NAMALWA (cell line): ENCODE results near the gene KRTAP4-9.
"Not testable (repeated sequence)": the region's sequence is repeated elsewhere in the genome, so short reads cannot be mapped to it uniquely, and the experiment has no call there.

Source experiments
- DNase-seq: peaks from one replicate; pipeline ENCODE4 v3.0.0-alpha.2; 2015; ENCODE audit warnings: low spot score

The KRTAP4-9 gene

DNA sequence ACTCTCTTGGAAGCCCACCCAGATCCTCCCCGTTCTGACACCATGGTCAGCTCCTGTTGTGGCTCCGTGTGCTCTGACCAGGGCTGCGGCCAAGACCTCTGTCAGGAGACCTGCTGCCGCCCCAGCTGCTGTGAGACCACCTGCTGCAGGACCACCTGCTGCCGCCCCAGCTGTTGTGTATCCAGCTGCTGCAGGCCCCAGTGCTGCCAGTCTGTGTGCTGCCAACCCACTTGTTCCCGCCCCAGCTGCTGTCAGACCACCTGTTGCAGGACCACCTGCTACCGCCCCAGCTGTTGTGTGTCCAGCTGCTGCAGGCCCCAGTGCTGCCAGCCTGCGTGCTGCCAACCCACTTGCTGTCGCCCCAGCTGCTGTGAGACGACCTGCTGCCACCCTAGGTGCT is at the start of gene KRTAP4-9:
KRTAP4-9 (plus strand) TSS at position 43 of the 400 bp plus-strand sequence; CDS start at position 43, 0 bp downstream.
- DNase-seq: not testable (repeated sequence)

- DNase-seq: no peak
Observed at GRCh38 chr17:41057547-41057946, 47.6 kb upstream of the KRTAP4-9 start.

DNA sequence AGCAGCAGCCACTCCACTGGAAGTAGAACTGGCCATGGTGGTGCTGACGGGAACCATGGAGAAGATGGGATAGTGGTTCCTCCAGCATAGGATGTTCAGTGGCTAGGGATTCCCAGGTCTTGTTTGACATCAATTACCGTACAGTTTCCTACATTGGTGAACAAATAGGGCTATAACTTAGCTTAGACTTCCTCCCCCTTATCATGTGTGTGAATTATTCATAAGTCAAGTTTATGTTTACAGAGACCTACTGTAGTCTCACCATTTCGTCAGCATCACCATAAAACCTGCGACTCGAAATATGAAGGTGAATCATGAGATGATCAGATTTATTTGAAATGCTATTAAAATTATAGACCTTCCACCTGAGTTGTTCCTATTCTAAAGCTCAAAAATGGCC is 46.4 kb upstream of the KRTAP4-9 start:
- no peak for DNase-seq

DNA sequence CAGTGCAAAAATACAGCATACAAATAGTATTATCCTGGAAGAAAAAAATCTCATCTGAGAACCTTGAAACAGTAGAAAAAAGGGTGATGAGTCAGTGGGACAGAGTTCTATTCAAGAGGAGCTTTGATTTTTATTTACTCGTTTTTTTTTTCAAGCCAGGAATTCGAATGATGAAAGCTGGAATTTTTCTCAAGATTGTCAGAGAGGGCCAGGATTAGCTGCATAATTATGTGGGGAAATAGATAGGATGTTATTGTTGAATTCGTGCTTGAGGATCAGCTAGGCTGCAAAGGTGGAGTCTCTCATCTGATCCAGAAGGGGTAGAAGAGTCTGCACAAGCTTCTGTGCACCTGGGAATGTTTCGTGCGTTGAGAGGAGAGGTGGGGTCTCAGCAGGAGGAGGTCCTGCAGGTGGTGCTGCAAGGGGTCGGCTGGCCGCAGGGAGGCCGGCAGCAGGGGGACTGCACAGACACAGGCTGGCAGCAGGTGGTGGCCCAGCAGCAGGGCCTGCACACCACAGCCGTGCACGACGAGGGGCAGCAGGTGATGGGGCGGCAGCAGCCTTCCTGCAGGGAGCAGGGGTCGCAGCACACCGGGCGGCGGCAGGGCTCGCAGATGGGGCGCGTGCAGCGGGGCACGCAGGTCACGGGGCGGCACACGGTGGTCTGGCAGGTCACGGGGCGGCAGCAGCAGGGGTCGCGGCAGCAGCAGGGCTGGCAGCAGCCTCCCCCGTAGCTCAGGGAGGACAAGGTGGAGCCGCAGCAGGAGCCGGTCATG is 45.7 kb upstream of the KRTAP4-9 start:
- not testable (repeated sequence) for DNase-seq

GRCh38 chr17:41060052-41060604 is 45.1 kb upstream of the KRTAP4-9 start, which contains the start of gene KRTAP2-3:
KRTAP2-3 (minus strand) TSS chr17:41060114; CDS start chr17:41060050, 64 bp downstream.
- DNase-seq: no peak

- DNase-seq: no peak
Observed at GRCh38 chr17:41061964-41062363, 43.2 kb upstream of the KRTAP4-9 start.

GRCh38 chr17:41063449-41063848 is 41.7 kb upstream of the KRTAP4-9 start:
- no peak for DNase-seq

DNA sequence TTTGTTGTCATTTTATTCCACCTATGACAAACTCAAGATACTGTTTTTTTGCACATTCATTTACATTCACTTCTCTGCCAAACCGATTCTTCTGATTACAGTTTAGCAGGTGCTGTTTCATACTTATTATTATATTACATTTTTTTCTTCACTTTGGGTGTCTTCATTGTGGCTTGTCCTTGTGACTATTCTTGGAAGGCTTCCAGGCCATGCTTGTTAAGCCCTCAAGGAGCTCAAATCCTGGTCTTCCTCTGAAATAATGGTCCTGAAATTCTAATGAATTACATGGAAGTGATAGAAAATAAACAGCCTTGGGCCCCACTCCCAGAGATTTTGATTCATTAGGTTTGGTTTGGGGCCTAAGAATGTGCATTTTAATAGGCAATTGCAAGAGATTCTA is 40.9 kb upstream of the KRTAP4-9 start:
- DNase-seq: no peak

DNA sequence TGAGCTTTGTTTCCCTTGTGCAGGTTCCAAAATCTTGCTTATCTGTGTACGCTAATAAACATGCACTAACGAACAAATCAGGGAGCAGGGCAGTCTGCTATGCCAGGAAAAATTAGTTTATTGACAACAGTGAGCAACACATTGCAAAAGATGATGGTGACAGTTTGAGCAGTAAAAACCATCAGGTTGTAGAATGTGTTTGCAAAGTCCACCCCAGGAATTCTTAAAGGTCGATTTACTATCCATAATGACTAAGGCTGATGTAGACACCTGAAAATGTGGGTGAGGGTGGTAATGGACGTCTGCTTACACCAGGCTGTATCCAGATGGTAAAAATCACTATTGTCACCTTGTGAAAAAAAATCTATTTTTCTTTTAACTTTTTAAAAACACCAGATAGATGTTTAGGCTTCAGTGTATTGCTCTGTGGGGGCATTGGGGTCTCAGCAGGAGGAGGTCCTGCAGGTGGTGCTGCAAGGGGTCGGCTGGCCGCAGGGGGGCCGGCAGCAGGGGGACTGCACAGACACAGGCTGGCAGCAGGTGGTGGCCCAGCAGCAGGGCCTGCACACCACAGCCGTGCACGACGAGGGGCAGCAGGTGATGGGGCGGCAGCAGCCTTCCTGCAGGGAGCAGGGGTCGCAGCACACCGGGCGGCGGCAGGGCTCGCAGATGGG is 40.0 kb upstream of the KRTAP4-9 start:
- DNase-seq: not testable (repeated sequence)

GRCh38 chr17:41065829-41066624 is 39.2 kb upstream of the KRTAP4-9 start, which contains the start of gene KRTAP2-4:
KRTAP2-4 (minus strand) TSS chr17:41065879; CDS start chr17:41065845, 34 bp downstream.
- DNase-seq: no peak

DNA sequence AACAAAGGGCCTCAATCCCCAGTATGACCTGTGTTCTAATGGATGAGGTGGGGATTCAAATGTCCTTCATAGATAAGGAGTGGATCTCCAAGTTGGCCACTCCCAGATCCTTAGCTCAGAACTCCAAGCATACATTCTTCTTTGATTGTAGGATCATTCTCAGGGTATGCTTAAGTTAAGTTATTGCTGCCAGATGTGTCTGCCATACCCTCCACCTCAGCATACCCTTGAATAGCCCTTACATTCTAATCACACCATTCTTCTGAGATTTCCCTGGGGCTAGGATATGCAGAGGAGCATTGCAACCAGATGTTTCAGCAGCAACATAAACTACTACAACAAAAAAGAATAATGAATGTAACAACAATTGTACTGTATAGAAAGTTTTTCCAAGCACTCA is 37.9 kb upstream of the KRTAP4-9 start:
- no peak for DNase-seq

GRCh38 chr17:41069031-41069430 is 36.2 kb upstream of the KRTAP4-9 start:
- no peak for DNase-seq

- DNase-seq: no peak
Observed at GRCh38 chr17:41071606-41072360, 33.4 kb upstream of the KRTAP4-9 start.

GRCh38 chr17:41073676-41074075 is 31.5 kb upstream of the KRTAP4-9 start:
- DNase-seq: no peak

DNA sequence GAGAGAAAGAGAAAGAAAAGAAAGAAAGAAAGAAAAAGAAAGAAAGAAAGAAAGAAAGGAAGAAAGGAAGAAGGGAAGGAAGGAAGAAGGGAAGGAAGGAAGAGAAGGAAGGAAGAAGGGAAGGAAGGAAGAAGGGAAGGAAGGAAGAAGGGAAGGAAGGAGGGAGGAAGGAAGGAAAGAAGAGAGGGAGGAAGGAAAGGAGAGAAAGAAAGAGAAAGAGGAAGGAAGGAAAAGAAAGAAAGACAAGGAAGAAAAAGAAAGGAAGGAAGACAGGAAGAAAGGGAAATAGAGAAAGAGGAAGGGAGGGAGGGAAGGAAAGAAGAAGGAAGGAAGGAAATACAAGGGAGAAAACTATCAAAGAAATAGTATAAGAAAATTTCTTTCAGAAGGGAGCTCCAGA is 28.4 kb upstream of the KRTAP4-9 start:
- DNase-seq: no peak

GRCh38 chr17:41082626-41083025 is 22.6 kb upstream of the KRTAP4-9 start:
- no peak for DNase-seq

GRCh38 chr17:41083427-41083826 is 21.8 kb upstream of the KRTAP4-9 start:
- DNase-seq: not testable (repeated sequence)

GRCh38 chr17:41084100-41084856 is 20.9 kb upstream of the KRTAP4-9 start, which contains the start of gene KRTAP4-7:
KRTAP4-7 (plus strand) TSS chr17:41084150; CDS start chr17:41084207, 57 bp downstream.
- not testable (repeated sequence) for DNase-seq

- DNase-seq: not testable (repeated sequence)
Observed at GRCh38 chr17:41088760-41089352, 16.3 kb upstream of the KRTAP4-9 start.

- no peak for DNase-seq
Observed at GRCh38 chr17:41096055-41096454, 9.1 kb upstream of the KRTAP4-9 start.
